Stomach (tissue), 9 donors: Measurements from ENCODE around the gene KLC4. TPM values are rescaled to one million over a fixed set of nuclear protein-coding genes. Genes with fewer than 3 reads are reported as not detected.
A peak's percentile ranks its signal among the peaks of the same experiment; 100 is the strongest.

Experiments
- DNase-seq, 2 donors: peaks; one replicate each; pipeline versions ENCODE4 v3.0.0 to v3.0.0-alpha.2; 2013 to 2019
- H3K27ac ChIP-seq, 5 donors: fragments of 200-600 bp in 4 of 5; sonication (generic) in 4 of 5; one replicate each; pipeline ENCODE4 v1.5.1; 2013 to 2019; ENCODE audit warnings: mild to moderate bottlenecking in 1 of 5, moderate library complexity in 1 of 5
- H3K27me3 ChIP-seq, 3 donors: fragments of 200-600 bp; sonication (generic); one replicate each; pipeline ENCODE4 v1.5.1; 2017 to 2019; ENCODE audit warnings: mixed run types in 1 of 3
- H3K36me3 ChIP-seq, 4 donors: fragments of 200-600 bp; sonication (generic); 1 replicate in 3 of 4; 2 replicates in 1 of 4; pipeline ENCODE4 v1.5.1; 2016 to 2019
- H3K4me1 ChIP-seq, 4 donors: fragments of 200-600 bp; sonication (generic); one replicate each; pipeline ENCODE4 v1.5.1; 2016 to 2019
- H3K4me3 ChIP-seq, 4 donors: fragments of 200-600 bp; sonication (generic) in 3 of 4; one replicate each; pipeline ENCODE4 v1.5.1; 2016 to 2019; ENCODE audit warnings: mild to moderate bottlenecking in 1 of 4
- H3K9me3 ChIP-seq, 4 donors: fragments of 200-600 bp; sonication (generic); one replicate each; pipeline ENCODE4 v1.5.1; 2016 to 2019
- CTCF ChIP-seq, 7 experiments: fragments of 450-650 bp in 4 of 7; fragments of 200-600 bp in 3 of 7; sonication (generic) in 3 of 7; IDR thresholded peaks; one replicate each; pipeline ENCODE4 v1.5.1; 2016 to 2019; ENCODE audit warnings: antibody characterized with exemption in 7 of 7, control low read depth in 2 of 7, mild to moderate bottlenecking in 1 of 7
- EP300 ChIP-seq: sonication (generic); formaldehyde crosslinking; IDR thresholded peaks from one replicate; pipeline ENCODE4 v1.6.1; 2017; ENCODE audit warnings: antibody characterized with exemption
- POLR2A ChIP-seq, 4 donors: fragments of 450-650 bp; IDR thresholded peaks; one replicate each; pipeline ENCODE4 v1.6.1; 2016; ENCODE audit warnings: antibody characterized with exemption in 4 of 4, control low read depth in 2 of 4, mild to moderate bottlenecking in 1 of 4, moderate library complexity in 1 of 4
- POLR2AphosphoS5 ChIP-seq, 3 donors: sonication (generic); formaldehyde crosslinking; IDR thresholded peaks; one replicate each; pipeline ENCODE4 v1.6.1; 2016; ENCODE audit warnings: antibody characterized with exemption in 3 of 3
- WGBS, 5 donors: extraction: QIAGEN DNeasy Blood & Tissue Kit in 3 of 5; methylation state at CpG; one replicate each; pipeline versions ENCODE4 v1.1.5 to v1.1.7; 2013 to 2018; 5-methylcytosine and 5-hydroxymethylcytosine counted together
- intact Hi-C: fragments of 100-400 bp; cut with DNase I; formaldehyde crosslinking; loops from one replicate; pipeline ENCODE4 v1.15.1; 2023; ENCODE audit warnings: low total_unique reads
- polyA plus RNA-seq, 3 donors: library from polyadenylated mRNA; stranded (reverse); fragments of 200-250 nt; gene quantifications; one replicate each; pipeline ENCODE4 v1.2.3, GENCODE V29; 2013
- total RNA-seq, 5 donors: library from RNA; depleted of rRNA; stranded (reverse); fragments of >200 nt; gene quantifications; one replicate each; pipeline versions ENCODE4 v1.1.0 to v1.2.3, GENCODE V29; 2014 to 2016
- donor health status: healthy with polysubstance abuse.
- donor health status: Bipolar disorder and iron deficiency.
- donor health status: healthy.

KLC4 gene
- total and polyA plus RNA-seq, 8 donors, result 23.5 to 410 (median 48.3) TPM

GRCh38 chr6:43021270-43022047 is 38.0 kb upstream of the KLC4 start, which contains the start of gene RRP36:
Gene RRP36, plus strand, starts transcription at chr6:43021623. Its CDS starts 32 bp downstream, at chr6:43021655.
- H3K4me3 ChIP-seq, result peak within 1 kb of the TSS; percentile 88 to 99 (median 94)
- 1% methylated on average over 31 to 56 of the region's 56 CpGs for WGBS, 5 donors
- no peaks in the 10 kb centered on the region for H3K9me3 ChIP-seq
- peaks cover 43 to 80% (median 59%) of the 10 kb centered on the region in 4 donors for H3K36me3 ChIP-seq
- peaks cover 33 to 60% (median 41%) of the 10 kb centered on the region in 4 donors for H3K4me1 ChIP-seq
- TF ChIP-seq POLR2AphosphoS5 (IDR thresholded peaks at IDR 0.05) (peak; percentile 22 to 91 (median 65)), EP300 (no peak), CTCF (IDR thresholded peaks at IDR 0.05) (no peak), POLR2A (IDR thresholded peaks at IDR 0.05) (no peak)
- peak; percentile 81 to 93 for DNase-seq
- no peaks in the 10 kb centered on the region for H3K27me3 ChIP-seq
- peak within 1 kb of the TSS; percentile 79 to 97 (median 86) for H3K27ac ChIP-seq
- intact Hi-C loops, result no loop called here

- no peak overlapping the region for H3K4me3 ChIP-seq
- H3K27ac ChIP-seq, result no peak overlapping the region
- H3K36me3 ChIP-seq, result peaks cover 52 to 80% (median 64%) of the 10 kb centered on the region in 4 donors
- peaks cover 22 to 41% (median 31%) of the 10 kb centered on the region in 4 donors for H3K4me1 ChIP-seq
- intact Hi-C loops, result no loop called here
- TF ChIP-seq EP300 (no peak), POLR2AphosphoS5 (IDR thresholded peaks at IDR 0.05) (no peak)
- H3K27me3 ChIP-seq, result no peaks in the 10 kb centered on the region
- 80 to 91% (median 85%) methylated on average over 2 of the region's 2 CpGs for WGBS, 5 donors
- DNase-seq, result no peak
- no peaks in the 10 kb centered on the region for H3K9me3 ChIP-seq
These were observed 35.0 kb upstream of the KLC4 start for GRCh38 chr6:43024436-43024835.

- 84 to 96% (median 89%) methylated on average over 5 of the region's 5 CpGs for WGBS, 5 donors
- Histone ChIP-seq H3K9me3 (no peaks in the 10 kb centered on the region), H3K36me3 (peaks cover 70 to 86% (median 72%) of the 10 kb centered on the region in 4 donors)
These were observed 33.1 kb upstream of the KLC4 start for GRCh38 chr6:43026365-43026764.

GRCh38 chr6:43029120-43029519 is 30.3 kb upstream of the KLC4 start:
- H3K27me3 ChIP-seq, result no peaks in the 10 kb centered on the region
- H3K9me3 ChIP-seq, result no peaks in the 10 kb centered on the region
- TF ChIP-seq CTCF (IDR thresholded peaks at IDR 0.05), result no peak
- TF ChIP-seq POLR2AphosphoS5 (IDR thresholded peaks at IDR 0.05), result no peak
- no peak overlapping the region for H3K4me3 ChIP-seq
- DNase-seq, result no peak
- H3K27ac ChIP-seq, result no peak overlapping the region
- 87 to 93% (median 90%) methylated on average over 9 of the region's 9 CpGs for WGBS, 5 donors
- intact Hi-C loops, result no loop called here
- H3K4me1 ChIP-seq, result peaks cover 0 to 8% (median 4%) of the 10 kb centered on the region in 4 donors
- peaks cover 80 to 99% (median 97%) of the 10 kb centered on the region in 4 donors for H3K36me3 ChIP-seq

More at GRCh38 chr6:43026365-43026764, 33.1 kb upstream of the KLC4 start:
- Histone ChIP-seq H3K4me1 (peaks cover 15 to 29% (median 21%) of the 10 kb centered on the region in 4 donors), H3K27ac (no peak overlapping the region), H3K4me3 (no peak overlapping the region), H3K27me3 (no peaks in the 10 kb centered on the region)
- DNase-seq, result no peak
- intact Hi-C loops, result no loop called here
- TF ChIP-seq EP300 (no peak), CTCF (IDR thresholded peaks at IDR 0.05) (no peak), POLR2A (IDR thresholded peaks at IDR 0.05) (no peak), POLR2AphosphoS5 (IDR thresholded peaks at IDR 0.05) (no peak)

- peaks cover 61 to 100% (median 97%) of the 10 kb centered on the region in 4 donors for H3K36me3 ChIP-seq
- H3K4me1 ChIP-seq, result peaks cover 0 to 6% (median 0%) of the 10 kb centered on the region in 4 donors
These were observed 27.1 kb upstream of the KLC4 start for GRCh38 chr6:43032326-43032725.

More at GRCh38 chr6:43032326-43032725, 27.1 kb upstream of the KLC4 start:
- 89 to 93% (median 91%) methylated on average over 4 of the region's 4 CpGs for WGBS, 5 donors
- TF ChIP-seq CTCF (IDR thresholded peaks at IDR 0.05) (no peak), POLR2AphosphoS5 (IDR thresholded peaks at IDR 0.05) (no peak), EP300 (no peak), POLR2A (IDR thresholded peaks at IDR 0.05) (no peak)
- Histone ChIP-seq H3K27me3 (no peaks in the 10 kb centered on the region), H3K9me3 (no peaks in the 10 kb centered on the region), H3K27ac (no peak overlapping the region), H3K4me3 (no peak overlapping the region)
- DNase-seq, result no peak
- intact Hi-C loops, result no loop called here
